GM12875 (cell line): ENCODE measurements around the gene DLST.
A peak's percentile ranks its signal among the peaks of the same experiment; 100 is the strongest.

Experiments
- H3K4me3 ChIP-seq: one replicate; pipeline ENCODE4 v1.5.1; 2011; ENCODE audit warnings: low read depth, low read length, control low read depth
- TF ChIP-seq, protein P1 (sequence below): IDR thresholded peaks from 2 replicates; pipeline ENCODE4 v1.5.1; 2011; ENCODE audit warnings: low read depth, mild to moderate bottlenecking, control low read depth, inconsistent platforms, low read length, moderate library complexity, borderline replicate concordance; ENCODE audit not compliant: insufficient read depth

Gene DLST

DNA sequence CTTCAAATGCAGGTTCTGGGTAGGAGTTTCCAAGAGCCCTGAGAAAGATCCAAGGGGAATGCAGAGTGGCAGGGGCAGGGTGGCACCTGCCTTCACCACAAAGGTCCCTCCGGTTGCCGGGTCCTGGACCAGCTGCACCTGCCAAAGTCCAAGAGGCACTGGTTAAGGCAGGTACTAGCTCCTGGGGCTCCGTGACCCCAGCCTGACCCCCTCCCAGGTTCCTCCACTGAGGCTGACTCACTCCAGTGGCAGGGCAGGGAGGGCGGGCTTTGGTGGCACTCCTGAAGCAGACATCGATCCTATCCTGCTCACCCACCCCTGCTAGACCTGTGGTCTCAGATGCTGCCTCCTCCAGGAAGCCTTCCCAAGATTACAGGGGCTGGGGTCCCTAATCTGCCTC lies 30.0 kb downstream of the DLST start:
- TF ChIP-seq, protein P1, sequence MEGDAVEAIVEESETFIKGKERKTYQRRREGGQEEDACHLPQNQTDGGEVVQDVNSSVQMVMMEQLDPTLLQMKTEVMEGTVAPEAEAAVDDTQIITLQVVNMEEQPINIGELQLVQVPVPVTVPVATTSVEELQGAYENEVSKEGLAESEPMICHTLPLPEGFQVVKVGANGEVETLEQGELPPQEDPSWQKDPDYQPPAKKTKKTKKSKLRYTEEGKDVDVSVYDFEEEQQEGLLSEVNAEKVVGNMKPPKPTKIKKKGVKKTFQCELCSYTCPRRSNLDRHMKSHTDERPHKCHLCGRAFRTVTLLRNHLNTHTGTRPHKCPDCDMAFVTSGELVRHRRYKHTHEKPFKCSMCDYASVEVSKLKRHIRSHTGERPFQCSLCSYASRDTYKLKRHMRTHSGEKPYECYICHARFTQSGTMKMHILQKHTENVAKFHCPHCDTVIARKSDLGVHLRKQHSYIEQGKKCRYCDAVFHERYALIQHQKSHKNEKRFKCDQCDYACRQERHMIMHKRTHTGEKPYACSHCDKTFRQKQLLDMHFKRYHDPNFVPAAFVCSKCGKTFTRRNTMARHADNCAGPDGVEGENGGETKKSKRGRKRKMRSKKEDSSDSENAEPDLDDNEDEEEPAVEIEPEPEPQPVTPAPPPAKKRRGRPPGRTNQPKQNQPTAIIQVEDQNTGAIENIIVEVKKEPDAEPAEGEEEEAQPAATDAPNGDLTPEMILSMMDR = no peak
- H3K4me3 ChIP-seq = no peak overlapping the region

DNA sequence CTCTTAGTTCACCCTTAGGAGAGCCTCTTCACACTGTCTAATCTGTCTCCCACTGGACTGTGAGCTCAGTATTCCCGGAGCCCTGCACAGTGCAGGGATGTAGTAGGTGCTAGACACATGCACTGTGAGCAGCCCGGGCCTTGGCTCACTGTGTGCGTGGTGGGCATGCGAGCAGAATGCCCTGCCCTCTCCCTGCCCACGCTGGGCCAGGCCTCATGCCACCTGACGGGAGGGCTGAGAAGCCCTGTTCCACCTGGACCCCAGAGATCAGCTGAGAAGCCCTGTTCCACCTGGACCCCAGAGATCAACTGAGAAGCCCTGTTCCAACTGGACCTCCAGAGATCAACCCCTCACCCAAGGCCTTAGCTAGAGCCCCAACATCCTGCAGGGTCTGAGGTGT lies 30.4 kb downstream of the DLST start:
- TF ChIP-seq, protein P1 = no peak
- no peak overlapping the region for H3K4me3 ChIP-seq

DNA sequence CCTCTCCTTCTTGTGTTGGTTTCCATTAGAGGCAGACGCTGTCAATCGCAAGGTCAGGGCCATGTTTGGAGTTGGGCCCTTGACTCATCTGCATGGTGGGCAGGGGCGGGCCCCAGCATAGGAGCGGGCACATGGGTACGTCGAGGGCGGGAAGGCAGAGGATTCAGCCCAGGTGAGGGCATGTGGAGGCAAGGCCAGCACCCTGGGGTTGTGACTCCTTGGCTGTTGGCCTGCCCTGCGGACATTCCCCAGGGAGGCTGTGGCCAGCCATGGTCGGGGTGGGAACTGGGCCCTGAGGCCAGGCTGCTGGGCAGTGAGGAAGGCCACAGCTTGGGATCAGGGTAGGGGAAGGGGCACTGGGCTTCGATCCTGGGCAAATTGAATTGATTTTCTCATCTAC lies 31.1 kb downstream of the DLST start:
- TF ChIP-seq, protein P1 = no peak
- H3K4me3 ChIP-seq = no peak overlapping the region

DNA sequence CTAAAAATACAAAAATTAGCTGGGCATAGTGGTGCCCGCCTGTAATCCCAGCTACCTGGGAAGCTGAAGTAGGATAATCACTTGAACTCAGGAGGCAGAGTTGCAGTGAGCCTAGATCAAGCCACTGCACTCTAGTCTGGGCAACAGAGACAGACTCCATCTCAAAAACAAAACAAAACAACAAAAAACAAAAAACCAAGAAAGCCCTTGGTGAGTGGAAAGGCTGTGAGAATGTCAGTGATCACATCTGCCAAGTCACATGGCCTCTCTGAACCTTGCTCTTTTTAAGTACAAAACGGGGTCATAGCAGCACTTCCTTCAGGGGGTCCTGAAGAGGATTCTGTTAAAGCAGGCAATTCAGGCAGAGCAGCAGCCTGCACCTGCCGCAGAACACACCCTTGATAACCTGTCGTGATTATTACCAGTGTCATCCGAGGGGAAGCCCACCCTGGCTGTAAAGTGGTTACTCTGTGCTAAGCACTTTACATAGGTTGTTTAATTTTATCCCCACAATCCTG lies 31.7 kb downstream of the DLST start:
- TF ChIP-seq, protein P1 = no peak
- no peak overlapping the region for H3K4me3 ChIP-seq

DNA sequence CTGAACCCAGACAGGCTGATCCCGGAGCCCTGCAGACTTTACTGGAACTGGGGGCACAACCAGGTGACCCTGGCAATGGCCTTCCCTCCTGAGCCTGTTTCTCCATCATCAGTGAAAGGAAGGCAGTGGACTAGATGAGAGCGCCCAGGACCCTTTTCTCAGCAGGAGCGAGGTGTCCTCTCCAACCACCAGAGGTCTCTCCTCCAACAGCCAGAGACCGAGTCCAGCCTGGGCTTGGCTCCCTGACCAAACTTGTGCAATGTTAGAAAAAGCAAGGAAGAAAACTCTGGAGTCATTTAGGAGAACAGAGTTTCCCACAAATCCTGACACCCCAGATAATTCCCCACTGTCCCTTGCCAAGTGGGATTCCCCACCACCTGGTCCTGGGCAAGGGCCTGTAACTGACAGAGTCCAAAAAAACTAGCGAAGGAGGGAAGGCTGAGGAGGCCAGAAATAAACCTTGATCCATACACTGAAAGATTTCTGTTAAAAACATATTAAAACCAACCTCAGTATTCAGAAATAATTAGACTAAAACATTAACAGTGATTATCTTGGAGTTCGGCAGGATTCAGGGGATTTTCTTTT lies 32.4 kb downstream of the DLST start:
- TF ChIP-seq, protein P1 = peak; percentile 60
- H3K4me3 ChIP-seq = no peak overlapping the region

DNA sequence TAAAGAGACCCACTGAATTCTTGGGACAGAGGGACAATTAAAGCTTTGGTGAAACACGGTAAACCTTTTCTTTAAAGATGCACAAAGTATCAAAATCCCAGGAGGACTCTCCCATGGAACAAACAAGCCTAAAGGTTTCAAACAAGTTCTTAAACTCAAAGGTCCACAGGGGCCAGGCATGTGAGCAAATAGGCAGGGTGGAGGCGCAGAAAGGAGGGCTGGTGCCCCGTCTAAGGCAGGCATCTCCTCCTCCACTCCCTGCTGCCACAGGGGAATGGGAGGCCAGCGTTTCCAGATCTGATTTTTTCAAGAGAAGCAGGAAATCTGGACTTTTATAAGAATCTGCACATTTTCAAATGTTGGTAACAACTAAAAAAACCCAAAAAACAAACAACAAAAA lies 33.7 kb downstream of the DLST start:
- H3K4me3 ChIP-seq = no peak overlapping the region

DNA sequence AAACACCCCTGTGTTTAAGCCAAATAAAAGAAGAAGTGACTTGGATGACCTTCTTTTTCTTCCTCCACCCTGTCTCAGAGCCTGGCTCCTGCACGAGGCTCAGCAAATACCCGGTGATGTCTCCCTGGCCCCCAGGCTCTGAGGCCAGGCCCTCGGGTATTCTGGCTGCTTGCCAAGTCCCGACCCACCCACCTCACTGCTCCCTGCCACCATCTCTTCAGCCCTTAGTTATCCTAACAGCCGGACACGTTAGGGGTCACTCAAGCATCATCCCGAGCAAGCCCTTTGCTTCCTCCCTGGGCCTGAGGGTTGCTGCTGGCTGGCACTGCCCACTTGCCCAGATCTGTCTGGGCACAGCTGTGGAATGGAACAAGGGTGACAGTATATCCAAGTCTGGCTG lies 34.1 kb downstream of the DLST start:
- TF ChIP-seq, protein P1 = no peak
- H3K4me3 ChIP-seq = no peak overlapping the region

More for the DNA sequence above, 33.7 kb downstream of the DLST start:
- TF ChIP-seq, protein P1 = no peak
